Stimulated activated CD8-positive, alpha-beta memory T cell treated with anti-CD3 and anti-CD28 coated beads, Interleukin-4, amount 100 ng/mL, for 4 hours (primary cell): Measurements from ENCODE around the gene URM1.

Experiments used
- DNase-seq, 2 donors: peaks; one replicate each; pipeline ENCODE4 v3.0.0-alpha.2; 2020; ENCODE audit warnings: low read depth in 2 of 2, low spot score in 1 of 2

URM1 gene

DNA sequence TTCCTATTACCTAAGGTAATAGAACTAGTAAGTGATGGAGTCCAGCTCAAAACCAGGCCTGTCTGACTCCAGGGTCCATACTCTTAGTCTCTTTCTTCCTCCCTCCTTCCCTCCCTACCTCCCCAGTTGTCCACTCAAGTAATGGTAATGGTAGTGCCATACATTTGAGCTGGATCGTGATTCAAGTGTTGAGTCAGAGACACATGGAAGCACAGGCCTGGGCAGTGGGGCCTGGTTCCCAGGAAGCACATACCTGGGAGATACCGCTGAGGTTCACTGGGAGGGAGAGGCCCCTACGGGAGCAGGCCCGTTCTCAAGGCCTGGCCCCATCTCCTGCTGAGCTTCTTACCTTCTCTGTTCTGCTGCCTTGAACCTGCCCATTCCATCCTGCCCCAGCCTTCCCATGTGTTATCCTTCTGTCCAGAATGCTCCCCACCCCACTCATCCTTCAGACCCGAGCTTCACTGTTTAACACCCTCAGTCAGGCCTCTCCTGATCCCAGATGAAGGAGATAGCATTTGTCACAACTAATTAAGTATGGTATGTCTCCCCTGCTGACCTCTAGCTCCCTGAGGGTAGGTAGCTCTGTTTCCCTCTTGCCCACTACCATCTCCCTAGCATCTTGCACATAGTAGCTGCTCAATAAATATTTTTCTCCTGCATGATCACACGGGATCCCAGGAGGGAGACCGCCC, 13.8 kb downstream of the URM1 start:
- DNase-seq = no peak

DNA sequence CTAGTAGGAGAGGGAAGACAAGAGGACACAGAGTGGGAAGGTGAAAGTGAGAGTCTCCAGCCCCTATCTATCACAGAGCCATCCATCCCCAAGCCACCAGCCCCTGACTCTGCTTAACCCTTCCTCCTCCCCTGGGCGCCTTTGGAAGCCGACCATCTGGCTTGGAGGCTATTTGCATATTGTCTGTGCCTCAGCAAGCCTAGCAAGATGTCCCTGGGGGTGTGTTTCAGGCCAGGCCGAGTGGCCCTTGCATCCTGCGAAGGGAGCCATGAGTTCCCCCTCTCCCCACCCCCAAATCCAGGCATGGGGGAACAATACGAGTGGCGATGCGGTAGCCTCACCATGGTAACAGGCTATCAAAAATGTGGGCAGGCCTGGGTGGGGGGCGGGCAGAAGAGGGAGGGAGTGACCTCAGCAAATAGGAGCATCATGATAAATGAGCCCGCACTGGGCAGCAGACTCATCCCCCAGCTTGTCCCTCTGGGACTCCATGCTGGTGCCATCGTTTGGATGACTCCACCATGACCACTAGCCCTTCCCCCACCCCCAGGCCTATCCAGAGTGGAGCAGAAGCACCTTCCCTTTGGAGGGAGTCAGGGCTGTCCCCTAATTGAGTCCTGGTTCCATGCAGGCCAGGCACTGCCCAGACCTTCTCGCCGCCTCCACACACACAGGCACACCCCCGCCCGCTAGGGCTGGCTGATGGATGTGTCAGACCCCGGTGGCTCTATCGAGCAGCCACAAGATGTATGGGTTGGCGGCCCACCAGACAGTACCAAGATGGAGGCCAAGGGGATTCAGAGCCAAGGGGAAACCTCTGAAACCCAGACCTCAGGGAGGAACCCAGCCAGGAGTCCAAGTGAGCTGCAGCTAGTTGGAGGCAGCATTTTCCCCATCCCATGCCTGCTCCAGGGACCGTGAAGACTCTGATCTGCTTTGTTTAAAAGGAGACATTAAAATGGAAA, 14.6 kb downstream of the URM1 start:
- no peak for DNase-seq

DNA sequence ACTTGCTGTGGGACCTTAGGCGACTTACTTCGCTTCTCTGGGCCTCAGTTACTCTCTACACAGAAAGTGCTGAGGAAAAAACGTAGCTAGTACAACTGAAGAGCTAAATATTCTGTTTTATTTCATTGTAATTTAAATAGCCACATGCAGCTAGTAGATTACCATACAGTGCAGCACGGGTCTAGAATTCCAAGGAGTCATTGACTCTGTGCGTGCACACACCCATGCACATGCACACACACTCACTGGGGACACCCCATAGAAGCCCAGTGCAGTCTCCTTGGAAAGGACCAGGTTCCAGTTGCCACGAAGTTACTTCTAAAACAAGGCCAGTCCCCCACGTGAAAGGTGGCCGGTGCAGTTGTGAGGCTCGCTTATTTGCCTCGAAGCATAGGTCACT, 17.0 kb downstream of the URM1 start:
- DNase-seq = no peak

DNA sequence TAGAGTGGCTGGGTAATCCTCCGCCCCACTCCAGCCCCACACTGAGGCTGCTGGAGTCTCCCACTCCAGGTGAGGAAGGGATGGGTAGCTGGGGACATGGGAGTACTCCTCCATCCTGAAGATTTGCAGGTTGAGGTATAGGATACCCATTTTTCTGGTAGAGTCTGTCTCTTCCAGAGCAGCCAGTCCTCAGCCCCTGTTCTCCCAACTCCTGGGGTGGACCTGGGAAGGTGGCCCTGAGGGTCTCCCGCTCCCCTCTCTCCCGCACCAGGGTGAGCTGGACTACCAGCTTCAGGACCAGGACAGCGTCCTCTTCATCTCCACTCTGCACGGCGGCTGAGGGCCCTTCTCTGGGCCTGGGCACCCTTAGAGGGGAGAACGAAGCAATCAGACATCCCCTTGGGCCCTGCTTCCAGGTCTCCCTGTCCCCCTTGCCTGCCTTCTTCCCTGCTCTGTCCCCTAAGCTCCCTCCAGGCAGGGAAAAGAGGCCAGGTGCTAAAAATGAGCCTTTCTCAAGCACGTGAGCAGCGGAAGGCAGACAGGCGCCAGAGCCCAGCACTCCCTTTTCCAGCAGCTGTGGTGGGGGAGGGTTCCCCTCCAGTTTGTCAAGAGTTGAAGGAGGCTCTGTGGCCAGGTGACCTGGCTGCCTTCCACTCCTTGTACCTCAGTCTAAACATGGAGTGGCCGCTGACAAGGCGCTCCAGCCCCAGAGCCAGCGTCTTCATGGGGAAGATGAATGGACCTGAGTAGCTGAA, 18.4 kb downstream of the URM1 start:
- DNase-seq = no peak

DNA sequence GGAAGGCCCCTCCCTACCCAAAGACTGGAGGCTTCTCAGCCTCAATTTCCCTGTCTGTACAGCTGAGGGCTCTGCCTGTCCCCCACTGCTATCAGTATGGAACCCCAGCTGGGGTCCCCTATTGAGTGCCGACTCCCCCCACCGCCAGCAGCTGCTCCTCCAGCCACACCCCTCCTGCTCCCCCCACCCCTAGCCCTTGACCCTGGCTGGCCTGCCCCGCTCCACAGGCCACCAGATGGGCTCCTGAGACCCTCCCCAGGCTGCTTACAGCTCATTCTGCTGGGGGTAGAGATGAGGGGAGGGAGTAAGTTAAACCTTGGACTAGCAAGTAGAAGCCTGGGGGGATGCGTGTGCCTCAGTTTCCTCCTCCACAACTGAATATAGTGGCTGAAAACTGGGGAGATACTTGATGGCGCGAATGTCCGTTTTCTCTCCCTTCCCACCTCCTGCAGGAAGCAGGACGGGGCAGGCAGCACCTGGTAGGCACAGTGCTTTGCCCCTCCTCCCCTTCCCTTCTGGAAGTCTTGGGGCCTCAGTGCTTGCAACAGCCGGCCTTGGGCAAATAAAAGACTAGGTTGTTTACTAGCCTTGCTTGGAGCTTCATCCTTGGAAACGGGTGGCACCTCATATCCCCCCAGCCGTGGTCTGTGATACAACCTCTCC, 19.1 kb downstream of the URM1 start:
- DNase-seq = no peak

DNA sequence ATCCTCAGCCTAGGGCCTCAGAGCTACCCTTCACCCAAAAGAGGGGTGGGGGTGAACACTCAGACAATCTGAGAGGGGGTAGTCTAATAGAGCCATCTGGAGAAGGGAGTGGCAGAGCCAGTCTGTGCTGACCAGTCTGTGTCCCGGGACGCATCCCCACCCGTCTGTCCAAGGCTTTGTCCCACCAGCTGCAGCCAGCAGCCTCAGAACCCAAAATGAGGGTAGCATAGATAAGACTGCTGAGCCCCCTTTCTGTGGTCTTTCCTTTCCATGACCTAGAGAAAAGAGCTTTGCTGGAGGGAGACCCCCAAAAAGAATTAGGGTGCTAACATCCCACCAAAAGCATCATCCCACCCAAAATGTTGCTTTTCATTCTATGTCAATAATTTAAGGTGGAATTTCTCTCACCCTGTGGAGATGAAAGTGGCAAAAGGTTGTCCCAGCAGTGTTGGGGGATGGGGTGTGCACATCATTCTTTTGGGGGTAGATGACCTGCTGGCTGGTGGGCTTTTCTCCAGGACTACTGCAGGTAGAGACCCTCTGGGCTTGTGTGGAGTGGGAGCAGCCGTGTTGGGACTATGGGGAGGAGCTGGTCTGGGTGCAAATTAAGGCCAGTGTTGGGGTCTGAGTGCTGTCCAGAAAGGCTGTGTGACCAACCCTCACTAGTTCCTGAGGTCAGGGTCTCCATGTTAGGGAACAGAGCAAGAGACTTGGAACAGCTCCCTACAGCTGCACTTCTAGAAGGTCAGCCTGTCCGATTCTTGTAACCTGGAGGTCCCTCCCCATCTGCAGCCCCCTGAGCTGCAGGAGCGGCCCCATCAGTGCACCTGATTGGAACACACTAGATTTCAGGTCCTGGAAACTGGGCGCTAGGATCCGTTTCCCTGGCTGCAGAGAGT, 19.9 kb downstream of the URM1 start:
- DNase-seq = no peak

DNA sequence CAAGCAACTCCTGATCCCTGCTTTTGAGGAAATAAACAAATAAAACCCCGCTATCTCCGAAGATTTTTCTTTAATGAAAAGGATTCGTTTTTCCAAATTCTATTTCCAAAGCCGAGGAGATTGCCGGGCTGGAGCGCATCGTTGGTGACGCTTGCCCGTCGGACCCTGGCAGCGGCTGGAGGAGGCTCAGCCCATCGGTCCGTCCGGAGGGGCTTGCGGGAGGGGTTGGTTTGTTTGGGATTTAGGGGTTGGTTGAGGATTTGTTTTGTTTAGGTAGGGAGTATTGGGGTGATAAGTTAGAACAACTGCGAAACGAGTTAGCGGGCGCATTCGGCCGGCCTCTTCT, 20.8 kb downstream of the URM1 start:
- DNase-seq = no peak

DNA sequence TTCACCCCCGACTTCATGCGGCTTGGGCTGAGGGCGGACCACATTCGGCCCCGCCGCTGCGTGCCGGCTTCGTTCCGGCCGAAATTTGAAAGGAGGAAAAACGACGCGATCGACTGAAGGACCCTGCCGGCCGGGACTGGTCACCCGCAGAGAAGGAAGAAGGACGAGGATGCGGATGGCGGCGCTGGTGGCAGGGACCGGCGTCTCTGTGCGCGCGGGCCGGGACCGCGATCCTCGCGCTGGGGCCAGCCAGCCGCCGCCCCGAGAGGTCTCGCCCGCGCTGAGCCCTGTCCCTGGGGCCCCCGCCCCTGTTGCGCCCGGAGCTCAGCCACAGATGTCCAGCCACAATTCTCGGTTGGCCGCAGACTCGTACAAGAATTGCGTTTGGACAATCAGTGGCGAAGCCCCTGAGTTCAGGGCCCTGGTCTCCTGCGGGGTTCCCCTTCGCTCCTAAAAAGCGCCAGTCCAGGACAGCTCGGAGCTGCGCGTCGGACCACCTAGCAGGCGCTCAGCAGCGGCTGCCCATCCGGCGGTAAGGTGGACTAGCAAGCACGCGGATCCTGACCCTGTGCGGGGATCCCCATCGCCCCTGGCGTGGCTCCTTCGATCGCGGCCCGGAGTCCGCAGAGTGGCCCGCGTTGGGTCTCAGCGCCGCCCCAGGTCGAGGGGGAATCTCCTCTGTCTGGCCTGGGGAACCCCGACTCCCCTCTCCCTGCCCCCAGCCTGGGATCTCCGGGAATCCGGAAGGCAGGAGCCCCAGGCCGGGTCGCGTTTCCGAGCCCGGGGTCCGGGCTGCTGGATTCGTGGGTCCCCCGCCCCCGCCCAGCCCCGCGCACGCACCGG, 21.3 kb downstream of the URM1 start:
- no peak for DNase-seq

DNA sequence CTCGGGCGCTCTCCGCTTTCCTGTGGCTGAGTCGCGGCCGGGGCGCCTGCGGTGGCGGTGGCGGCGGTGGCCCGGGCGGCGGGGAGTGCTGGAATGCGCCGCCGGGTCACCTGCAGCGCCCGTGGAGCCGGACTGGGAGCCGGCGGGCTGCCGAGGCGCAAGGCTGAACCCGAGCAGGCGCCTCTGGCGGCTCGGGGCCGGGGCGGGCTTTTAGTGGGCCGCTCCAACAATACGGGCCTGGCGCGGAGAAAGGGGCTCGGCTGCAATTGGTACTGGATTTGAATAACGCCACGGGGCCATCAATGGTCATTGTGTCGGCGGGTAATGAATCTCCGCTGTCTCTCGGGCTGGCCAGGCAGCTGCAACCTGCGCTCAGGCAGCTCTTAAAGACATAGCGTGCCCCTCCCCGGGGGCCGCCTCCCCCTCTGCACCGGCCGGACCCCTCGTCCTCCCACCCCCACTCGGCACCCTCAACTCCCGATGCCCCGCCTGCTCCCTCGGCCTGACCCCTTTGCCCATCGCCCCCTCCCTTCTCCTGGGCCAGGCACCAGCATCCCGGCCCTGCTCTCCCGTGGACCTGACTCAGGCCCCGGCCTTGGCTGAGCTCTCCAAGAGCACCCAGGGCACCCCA, 22.1 kb downstream of the URM1 start:
- no peak for DNase-seq

DNA sequence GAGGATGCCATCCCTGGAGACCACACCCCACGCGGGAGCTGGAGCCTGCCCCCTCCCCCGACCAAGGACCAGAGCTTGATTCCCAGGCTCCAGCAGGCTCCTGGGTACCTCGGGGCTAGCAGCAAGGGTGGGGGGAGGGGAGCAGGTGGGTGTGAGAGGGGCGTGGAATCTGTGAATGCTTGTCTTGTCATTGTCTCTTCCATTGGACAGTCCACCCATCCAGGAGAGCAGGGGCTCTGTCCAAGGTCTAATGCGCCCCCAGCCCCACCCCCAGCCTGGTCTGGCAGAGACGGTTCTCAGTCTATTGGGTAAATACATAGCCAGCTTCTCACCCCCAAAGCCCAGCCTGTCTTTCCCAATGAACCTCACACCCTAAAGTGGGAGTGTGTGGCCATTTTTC, 22.8 kb downstream of the URM1 start:
- DNase-seq = no peak

DNA sequence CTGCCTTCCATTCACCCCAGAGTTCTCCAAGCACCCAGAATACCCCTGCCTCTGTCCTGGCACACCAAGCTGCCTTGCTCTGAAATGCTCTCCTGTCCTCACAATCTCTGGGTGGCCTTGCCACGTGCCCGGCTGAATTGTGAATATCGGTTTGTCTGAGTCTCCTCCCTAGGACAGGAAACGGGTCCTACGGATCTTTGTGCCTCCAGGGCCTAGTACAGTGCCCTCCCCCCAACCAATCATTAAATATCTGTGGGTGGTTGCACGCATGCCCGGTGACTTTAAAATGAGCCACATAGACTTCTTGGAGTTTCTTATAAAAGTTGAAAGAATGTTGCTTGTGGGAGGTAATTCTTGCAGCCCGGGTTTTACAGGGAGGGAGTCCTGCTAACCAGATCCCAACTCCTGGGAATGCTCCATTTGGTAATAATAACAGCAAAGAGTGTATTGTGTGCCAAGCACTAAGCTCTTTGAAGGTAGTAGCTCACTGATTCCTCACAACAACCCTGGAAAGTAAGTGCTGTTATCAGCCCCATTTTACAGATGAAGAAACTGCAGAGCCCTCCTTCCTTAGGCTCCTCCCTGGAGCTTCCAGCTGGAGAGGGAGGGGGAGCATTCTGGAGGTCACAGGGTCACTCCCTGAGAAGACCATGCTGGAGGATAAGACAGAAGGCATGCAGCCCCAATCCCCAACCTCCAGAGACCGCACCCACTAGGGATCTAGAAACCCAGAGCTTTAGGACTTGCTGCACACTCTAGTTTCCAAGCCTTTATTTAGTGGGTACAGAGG, 23.4 kb downstream of the URM1 start:
- no peak for DNase-seq

DNA sequence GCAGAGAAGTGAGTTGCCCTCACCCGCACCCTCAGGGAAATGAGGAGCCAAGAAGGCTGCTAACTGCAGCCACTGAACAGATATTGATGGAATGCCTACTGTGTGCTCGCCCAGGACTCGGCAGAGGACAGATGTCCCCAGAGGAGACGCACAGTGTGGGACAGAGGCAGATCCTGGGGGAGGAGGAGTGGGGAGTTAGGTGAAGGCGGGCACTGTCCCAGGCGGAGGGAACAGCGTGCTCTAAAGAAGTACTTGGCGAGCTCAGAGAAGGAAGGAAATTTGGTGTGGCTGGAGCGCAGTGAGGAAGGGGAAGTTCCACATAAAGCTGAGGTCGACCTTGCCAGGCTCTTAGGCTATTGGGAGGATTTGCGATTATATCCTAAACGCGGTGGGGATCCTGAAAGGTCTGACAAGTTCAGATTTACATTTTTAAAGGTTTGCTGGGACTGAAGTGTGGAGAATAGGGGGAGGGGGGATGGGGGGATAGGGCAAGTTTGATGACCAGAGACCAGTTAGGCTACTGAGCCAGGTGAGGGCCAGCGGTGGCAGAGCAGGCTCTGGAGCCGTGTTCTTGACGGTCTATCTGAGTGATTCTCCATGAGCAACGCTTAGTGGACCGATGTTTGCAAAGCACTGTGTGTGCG, 25.9 kb downstream of the URM1 start:
- no peak for DNase-seq

DNA sequence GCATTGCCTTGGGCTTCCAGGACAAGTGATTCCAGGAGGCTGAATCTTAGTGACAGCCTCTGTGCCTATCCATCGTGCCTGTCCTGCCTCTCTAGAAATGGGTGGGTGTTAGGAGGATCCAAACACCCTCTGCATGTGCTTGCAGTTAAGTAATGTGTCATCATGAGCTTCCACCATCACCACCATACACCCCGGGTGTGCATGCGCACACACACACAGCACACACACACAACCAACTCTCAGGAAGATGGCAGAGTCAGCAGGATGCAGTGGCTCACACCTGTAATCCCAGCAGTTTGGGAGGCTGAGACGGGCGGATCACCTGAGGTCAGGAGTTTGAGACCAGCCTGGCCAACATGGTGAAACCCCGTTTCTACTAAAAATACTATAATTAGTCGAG, 26.7 kb downstream of the URM1 start:
- DNase-seq = no peak

DNA sequence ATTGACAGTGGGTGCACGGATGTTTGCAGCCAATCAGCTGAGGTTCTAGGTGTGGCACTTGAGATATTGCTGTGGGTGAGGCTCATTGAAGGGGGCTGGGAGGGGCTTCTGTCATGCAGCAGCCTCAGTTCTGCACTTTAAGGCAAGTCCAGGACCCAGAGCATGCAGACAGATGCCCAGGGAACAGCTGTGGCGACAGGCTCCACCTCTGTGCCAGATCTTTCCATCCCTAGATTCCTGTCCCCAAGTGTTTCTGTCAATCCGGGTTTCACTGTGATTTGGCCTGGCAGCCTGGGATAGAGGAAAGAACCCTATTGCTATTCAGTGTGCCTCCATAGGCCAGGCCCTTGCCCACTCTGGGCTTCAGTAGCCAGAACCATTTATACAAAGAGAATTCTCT, 28.7 kb downstream of the URM1 start:
- DNase-seq = no peak

DNA sequence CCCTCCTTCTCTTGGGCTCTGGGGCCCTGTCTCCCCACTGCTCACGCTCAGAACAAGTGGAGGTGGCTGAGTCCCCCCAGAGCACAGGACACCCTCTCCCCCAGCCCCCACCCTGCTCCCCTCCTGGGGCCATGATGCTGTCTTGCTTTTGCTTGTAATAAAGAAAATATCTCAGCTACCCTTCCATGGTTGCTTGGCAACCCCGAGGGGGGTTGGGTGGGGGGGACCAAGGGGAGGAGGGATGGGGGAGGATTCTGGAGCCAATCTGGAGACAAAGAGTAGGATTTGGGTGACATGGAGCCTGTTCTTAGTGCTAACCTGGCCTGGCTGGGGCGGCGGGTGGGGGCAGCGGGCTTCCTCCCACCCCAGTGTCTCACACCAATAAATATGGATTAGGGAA, 33.4 kb downstream of the URM1 start:
- no peak for DNase-seq

DNA sequence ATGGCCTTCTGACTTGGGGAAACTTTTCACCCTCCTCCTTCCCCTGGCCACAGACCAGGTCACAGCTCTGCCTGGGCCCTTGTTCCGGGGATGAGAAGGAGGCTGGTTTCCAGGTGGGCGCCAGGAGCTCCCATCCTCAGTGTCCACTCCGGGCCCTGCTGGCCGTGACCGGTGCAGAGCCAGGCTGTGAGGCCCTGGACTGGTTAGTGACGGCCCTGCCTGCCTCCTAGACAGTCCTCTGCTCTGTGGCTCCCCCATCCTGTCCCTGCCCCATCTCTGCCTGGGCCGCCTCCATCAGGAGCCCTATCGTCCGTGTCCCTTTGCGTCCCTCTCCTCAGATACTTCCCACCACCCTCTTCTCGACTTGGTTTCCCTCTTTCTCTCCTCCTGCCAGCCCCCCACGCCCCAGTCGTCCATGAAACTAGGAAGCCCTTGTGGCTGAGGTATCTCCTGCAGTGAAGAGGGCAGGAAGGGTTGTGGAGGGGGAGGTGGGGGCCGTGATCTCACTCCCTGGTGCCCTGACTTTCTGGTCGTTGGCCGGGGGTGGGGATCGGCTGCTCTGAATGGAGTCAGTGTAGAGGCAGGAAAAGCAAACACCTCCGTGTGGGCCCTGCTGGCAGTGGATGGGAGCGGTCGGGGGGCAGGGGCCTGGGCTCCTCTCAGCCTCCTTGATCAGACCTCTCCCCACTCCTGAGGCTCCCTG, 34.1 kb downstream of the URM1 start:
- no peak for DNase-seq

DNA sequence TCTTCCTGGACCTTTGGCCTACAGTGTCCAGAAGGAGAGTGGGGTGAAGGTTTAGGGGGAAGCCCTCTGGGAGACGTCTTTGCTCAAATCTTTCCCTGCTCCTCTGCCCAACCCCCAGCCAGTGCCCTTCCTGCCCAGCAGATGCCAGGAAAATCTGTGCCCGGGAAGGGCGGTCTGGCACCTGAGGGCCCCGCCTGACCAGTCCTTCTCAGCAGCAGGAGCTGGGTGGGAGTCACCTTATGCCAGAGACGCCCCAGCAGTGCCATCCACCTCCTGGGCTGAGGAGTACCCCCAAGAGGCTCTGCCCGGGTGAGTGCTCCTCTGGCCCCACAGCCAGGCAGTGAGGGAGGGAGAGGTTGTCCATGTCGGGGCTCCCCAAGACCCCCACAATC, 34.6 kb downstream of the URM1 start:
- no peak for DNase-seq
